ENCODE data around the gene FKBP8. TPM values are rescaled to one million over a fixed set of nuclear protein-coding genes. Genes with fewer than 3 reads are reported as not detected.
A peak's percentile ranks its signal among the peaks of the same experiment; 100 is the strongest.

FKBP8 gene
- total and polyA plus RNA-seq, 2 of the 4 experiments (the other 2 are of a cell fraction): 153 to 289 TPM

DNA sequence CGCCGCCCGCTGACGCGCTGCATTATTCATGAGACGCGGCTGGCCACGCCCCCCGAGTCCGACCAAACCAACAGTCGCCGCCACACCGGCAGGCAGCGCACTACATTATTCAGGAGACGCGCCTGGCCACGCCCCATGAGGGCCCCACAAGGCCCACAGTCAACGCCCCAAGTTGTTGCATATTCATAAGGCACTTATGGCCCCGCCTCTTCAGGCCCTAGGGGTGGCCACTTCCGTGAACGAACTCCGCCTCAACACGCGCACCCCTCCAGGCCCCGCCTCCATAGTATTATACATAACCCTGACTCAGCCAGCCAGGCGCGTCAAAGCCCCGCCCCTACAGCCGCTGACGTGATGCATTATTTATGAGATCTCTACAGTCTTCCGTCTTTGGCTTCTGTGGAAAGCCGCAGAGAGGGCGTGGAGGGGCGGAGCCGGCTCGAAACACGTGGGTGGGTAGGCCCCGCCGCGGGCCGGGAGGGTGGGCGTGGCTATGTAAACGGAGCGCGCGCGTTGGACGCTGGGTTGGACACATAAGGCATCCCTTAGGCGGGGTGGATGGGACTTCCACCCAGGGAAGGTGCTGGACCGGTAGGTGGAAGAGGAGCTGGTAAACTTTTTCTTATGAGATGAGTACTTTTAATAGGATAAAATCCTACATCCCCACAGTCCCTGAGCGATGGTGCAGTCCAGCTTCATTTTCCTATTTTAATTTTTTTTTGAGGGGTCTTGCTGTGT lies 21.1 kb downstream of the FKBP8 start:
- intact Hi-C loops (cut with micrococcal nuclease) (loop anchor here (1.0 kb wide), 1 partner anchor 35 kb away; the partner anchor contains the start of gene KXD1), dilution Hi-C loops (cut with HindIII; ENCODE audit: low sequenced_read_pairs, unreplicated experiment) (no loop called here), in situ Hi-C loops (cut with MboI; ENCODE audit: low sequenced_read_pairs) (no loop called here)
- Histone ChIP-seq H3K14ac (replicated peaks; ENCODE audit: low read depth, low read length) (peak overlapping the region; percentile 44), H2BK120ac (ENCODE audit: low read depth, low read length) (0 out of 2 replicates have a peak overlapping the region, but pooled peaks have one; percentile 0), H2AK9ac (replicated peaks; ENCODE audit: low read depth, low read length, poor library complexity) (peak overlapping the region; percentile 99), H4K20me1 (ENCODE audit: insufficient read depth, low read length) (peaks cover 34% of the 10 kb centered on the region), H3K4me2 (ENCODE audit: low read depth, low read length) (peak overlapping the region; percentile 53), H3K9ac (ENCODE audit: low read depth, low read length) (peak overlapping the region; percentile 16; the same call in 1 of the 2 replicates), H3K23ac (ENCODE audit: low read depth, low read length) (no peak overlapping the region), H3K4ac (ENCODE audit: low read depth, low read length) (peak overlapping the region; percentile 2), H3K4me1 (ENCODE audit: control insufficient read depth, insufficient read depth, low read length) (peaks cover 2% of the 10 kb centered on the region; the same call in 1 of the 2 replicates), H3K56ac (ENCODE audit: extremely low read depth, insufficient read depth, low read length) (no peak overlapping the region), H4K5ac (ENCODE audit: low read depth, low read length) (peak overlapping the region; percentile 29), H2BK5ac (ENCODE audit: low read depth, low read length, poor library complexity, severe bottlenecking) (peak overlapping the region; percentile 47), H2AK5ac (ENCODE audit: low read depth, low read length) (0 out of 2 replicates have a peak overlapping the region, but pooled peaks have one; percentile 59), H2AFZ (replicated peaks; ENCODE audit: low read length, poor library complexity) (peak overlapping the region; percentile 95), H3K79me1 (ENCODE audit: low read depth in 1 of 2, low read length in 2 of 2) (peaks cover 0 to 32% of the 10 kb centered on the region in 2 experiments; a peak in 2 of 4 replicates), H3K27me3 (ENCODE audit: control insufficient read depth, insufficient read depth, low read length) (no peaks in the 10 kb centered on the region), H4K91ac (ENCODE audit: insufficient read depth, low read depth, low read length) (no peak overlapping the region), H2BK20ac (ENCODE audit: low read depth, low read length) (no peak overlapping the region), H3K4me3 (ENCODE audit: insufficient read depth, low read depth, low read length) (no peak overlapping the region; the same call in none of the 2 replicates), H2BK15ac (ENCODE audit: low read depth, low read length) (no peak overlapping the region), H3K9me3 (ENCODE audit: control insufficient read depth, insufficient read depth, low read length) (no peaks in the 10 kb centered on the region), H3K18ac (ENCODE audit: low read depth, low read length) (no peak overlapping the region), H3K9me1 (ENCODE audit: insufficient read depth, low read length) (peaks cover 9% of the 10 kb centered on the region), H3K27ac (ENCODE audit: insufficient read depth, low read length) (peak overlapping the region; percentile 34; the same call in 1 of the 2 replicates), H3K36me3 (ENCODE audit: control insufficient read depth, insufficient read depth, low read length) (no peaks in the 10 kb centered on the region), H4K8ac (ENCODE audit: low read depth in 2 of 2, low read length in 2 of 2) (peak overlapping the region; percentile 13 to 83)
- CTCF ChIA-PET: no interaction called here
- ATAC-seq (ENCODE audit: low read depth) (peak; percentile 90), DNase-seq (peak; percentile 100)
- POLR2A ChIA-PET (ENCODE audit: unreplicated experiment): no interaction called here
- WGBS, 2 experiments (ENCODE audit: extremely low coverage in 2 of 2, insufficient read length in 1 of 2): 0% methylated on average over 12 of the region's 51 CpGs; no CpG with 5 or more reads in 1 of the 2 experiments
- BruUV-seq (replicated peaks): no TSS peak
- peak; percentile 67; the same call in 1 of the 2 replicates for TF ChIP-seq NFE2L2 (IDR thresholded peaks at IDR 0.05; ENCODE audit: low read depth, low read length)
- TF ChIP-seq, protein P1, sequence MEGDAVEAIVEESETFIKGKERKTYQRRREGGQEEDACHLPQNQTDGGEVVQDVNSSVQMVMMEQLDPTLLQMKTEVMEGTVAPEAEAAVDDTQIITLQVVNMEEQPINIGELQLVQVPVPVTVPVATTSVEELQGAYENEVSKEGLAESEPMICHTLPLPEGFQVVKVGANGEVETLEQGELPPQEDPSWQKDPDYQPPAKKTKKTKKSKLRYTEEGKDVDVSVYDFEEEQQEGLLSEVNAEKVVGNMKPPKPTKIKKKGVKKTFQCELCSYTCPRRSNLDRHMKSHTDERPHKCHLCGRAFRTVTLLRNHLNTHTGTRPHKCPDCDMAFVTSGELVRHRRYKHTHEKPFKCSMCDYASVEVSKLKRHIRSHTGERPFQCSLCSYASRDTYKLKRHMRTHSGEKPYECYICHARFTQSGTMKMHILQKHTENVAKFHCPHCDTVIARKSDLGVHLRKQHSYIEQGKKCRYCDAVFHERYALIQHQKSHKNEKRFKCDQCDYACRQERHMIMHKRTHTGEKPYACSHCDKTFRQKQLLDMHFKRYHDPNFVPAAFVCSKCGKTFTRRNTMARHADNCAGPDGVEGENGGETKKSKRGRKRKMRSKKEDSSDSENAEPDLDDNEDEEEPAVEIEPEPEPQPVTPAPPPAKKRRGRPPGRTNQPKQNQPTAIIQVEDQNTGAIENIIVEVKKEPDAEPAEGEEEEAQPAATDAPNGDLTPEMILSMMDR (conservative IDR thresholded peaks at IDR 0.05; ENCODE audit: low read depth, low read length): peak; percentile 34
- TF ChIP-seq SMC3 (IDR thresholded peaks at IDR 0.05; ENCODE audit: low read depth, low read length): no peak
- peak; percentile 72 for TF ChIP-seq USF2 (IDR thresholded peaks at IDR 0.05; ENCODE audit: low read depth, low read length)
- TF ChIP-seq RAD21 (IDR thresholded peaks at IDR 0.05; ENCODE audit: low read length): no peak
- no peak for TF ChIP-seq POLR2A (IDR thresholded peaks at IDR 0.05; ENCODE audit: low read depth, low read length)
- peak; percentile 53; the same call in 1 of the 2 replicates for TF ChIP-seq MAFK (IDR thresholded peaks at IDR 0.05; ENCODE audit: low read depth, low read length)
- TF ChIP-seq FOS (IDR thresholded peaks at IDR 0.05; ENCODE audit: low read depth, low read length): 0 out of 2 replicates have a peak, but pooled peaks have one; percentile 51
- TF ChIP-seq CHD1 (IDR thresholded peaks at IDR 0.05; ENCODE audit: low read depth, low read length): 0 out of 2 replicates have a peak, but pooled peaks have one; percentile 25
- TF ChIP-seq MAZ (IDR thresholded peaks at IDR 0.05; ENCODE audit: borderline replicate concordance, low read depth, low read length): peak; percentile 71
- TF ChIP-seq, protein P2, sequence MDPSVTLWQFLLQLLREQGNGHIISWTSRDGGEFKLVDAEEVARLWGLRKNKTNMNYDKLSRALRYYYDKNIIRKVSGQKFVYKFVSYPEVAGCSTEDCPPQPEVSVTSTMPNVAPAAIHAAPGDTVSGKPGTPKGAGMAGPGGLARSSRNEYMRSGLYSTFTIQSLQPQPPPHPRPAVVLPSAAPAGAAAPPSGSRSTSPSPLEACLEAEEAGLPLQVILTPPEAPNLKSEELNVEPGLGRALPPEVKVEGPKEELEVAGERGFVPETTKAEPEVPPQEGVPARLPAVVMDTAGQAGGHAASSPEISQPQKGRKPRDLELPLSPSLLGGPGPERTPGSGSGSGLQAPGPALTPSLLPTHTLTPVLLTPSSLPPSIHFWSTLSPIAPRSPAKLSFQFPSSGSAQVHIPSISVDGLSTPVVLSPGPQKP (IDR thresholded peaks at IDR 0.05; ENCODE audit: borderline replicate concordance, low read depth, low read length): no peak
- TF ChIP-seq RCOR1 (IDR thresholded peaks at IDR 0.05; ENCODE audit: insufficient replicate concordance, low read length): no peak
- peak; percentile 68; the same call in 1 of the 2 replicates for TF ChIP-seq MXI1 (IDR thresholded peaks at IDR 0.05; ENCODE audit: borderline replicate concordance, low read depth, low read length)

All from IMR-90 (cell line).